Neutrophil (primary cell): Measurements from ENCODE around the gene ATP7B.

Source experiments
- H3K27ac ChIP-seq: fragments of 200-600 bp; sonication (generic); 2 replicates; pipeline ENCODE4 v1.5.1; 2016; ENCODE audit warnings: mild to moderate bottlenecking, moderate library complexity
- H3K27me3 ChIP-seq: fragments of 200-600 bp; sonication (generic); 2 replicates; pipeline ENCODE4 v1.6.0; 2016; ENCODE audit warnings: mild to moderate bottlenecking
- H3K36me3 ChIP-seq: fragments of 200-600 bp; sonication (generic); 2 replicates; pipeline ENCODE4 v1.5.1; 2017
- H3K4me1 ChIP-seq, 2 experiments: fragments of 200-600 bp in 1 of 2; sonication (generic) in 1 of 2; 1 replicate in 1 of 2; 2 replicates in 1 of 2; pipeline versions ENCODE4 v1.5.1 to v1.6.1; 2013 to 2016; ENCODE audit warnings: low read depth in 1 of 2, low read length in 1 of 2, mild to moderate bottlenecking in 1 of 2, moderate library complexity in 1 of 2; ENCODE audit not compliant: control insufficient read depth in 1 of 2, insufficient read depth in 1 of 2
- H3K4me3 ChIP-seq, 2 experiments: fragments of 200-600 bp in 1 of 2; sonication (generic) in 1 of 2; 1 replicate in 1 of 2; 2 replicates in 1 of 2; pipeline ENCODE4 v1.5.1; 2013 to 2016; ENCODE audit warnings: low read depth in 1 of 2, low read length in 1 of 2, mild to moderate bottlenecking in 1 of 2, moderate library complexity in 1 of 2
- H3K9me3 ChIP-seq: fragments of 200-600 bp; sonication (generic); 2 replicates; pipeline ENCODE4 v1.5.1; 2016
- CTCF ChIP-seq: fragments of 200-600 bp; sonication (generic); IDR thresholded peaks from 2 replicates; pipeline ENCODE4 v1.5.1; 2016; ENCODE audit warnings: antibody characterized with exemption

ATP7B gene

GRCh38 chr13:52006523-52007245 lies 4.6 kb downstream of the ATP7B start:
- peaks cover 53% of the 10 kb centered on the region for H3K27me3 ChIP-seq
- H3K4me1 ChIP-seq = peaks cover 9% of the 10 kb centered on the region in 2 experiments
- H3K9me3 ChIP-seq = no peaks in the 10 kb centered on the region
- no peak overlapping the region for H3K4me3 ChIP-seq
- no peak overlapping the region for H3K27ac ChIP-seq
- H3K36me3 ChIP-seq = no peaks in the 10 kb centered on the region
- no peak for TF ChIP-seq CTCF

- TF ChIP-seq CTCF = no peak
Observed at GRCh38 chr13:52005841-52006522, 5.3 kb downstream of the ATP7B start.

GRCh38 chr13:52004511-52005170 lies 6.6 kb downstream of the ATP7B start:
- no peak for TF ChIP-seq CTCF
- no peak overlapping the region for H3K27ac ChIP-seq
- H3K4me1 ChIP-seq = no peaks in the 10 kb centered on the region
- H3K4me3 ChIP-seq = no peak overlapping the region
- peaks cover 33% of the 10 kb centered on the region for H3K27me3 ChIP-seq
- no peaks in the 10 kb centered on the region for H3K36me3 ChIP-seq
- H3K9me3 ChIP-seq = no peaks in the 10 kb centered on the region

More at GRCh38 chr13:52005841-52006522, 5.3 kb downstream of the ATP7B start:
- H3K4me1 ChIP-seq = peaks cover 2% of the 10 kb centered on the region in 2 experiments
- H3K36me3 ChIP-seq = no peaks in the 10 kb centered on the region
- no peak overlapping the region for H3K4me3 ChIP-seq
- H3K27ac ChIP-seq = no peak overlapping the region
- no peaks in the 10 kb centered on the region for H3K9me3 ChIP-seq
- H3K27me3 ChIP-seq = peaks cover 46% of the 10 kb centered on the region

GRCh38 chr13:52003541-52003940 lies 7.7 kb downstream of the ATP7B start:
- peaks cover 22% of the 10 kb centered on the region for H3K27me3 ChIP-seq
- no peak for TF ChIP-seq CTCF

GRCh38 chr13:52002361-52002760 lies 8.9 kb downstream of the ATP7B start:
- no peak overlapping the region for H3K4me3 ChIP-seq
- peaks cover 10% of the 10 kb centered on the region for H3K27me3 ChIP-seq
- H3K36me3 ChIP-seq = no peaks in the 10 kb centered on the region
- no peaks in the 10 kb centered on the region for H3K4me1 ChIP-seq
- no peak overlapping the region for H3K27ac ChIP-seq
- no peak for TF ChIP-seq CTCF
- H3K9me3 ChIP-seq = no peaks in the 10 kb centered on the region

More at GRCh38 chr13:52003541-52003940, 7.7 kb downstream of the ATP7B start:
- no peak overlapping the region for H3K27ac ChIP-seq
- no peaks in the 10 kb centered on the region for H3K36me3 ChIP-seq
- H3K4me3 ChIP-seq = no peak overlapping the region
- no peaks in the 10 kb centered on the region for H3K9me3 ChIP-seq
- no peaks in the 10 kb centered on the region for H3K4me1 ChIP-seq
